Memory B cell (primary cell): ENCODE results near the gene CELA2B.
"Not testable (repeated sequence)": the region's sequence is repeated elsewhere in the genome, so short reads cannot be mapped to it uniquely, and the experiment has no call there.

Experiments
- ATAC-seq: fragments of 150-1000 bp; cut with Tn5 transposase; 2 replicates; pipeline ENCODE4 v1.10.0; 2021; ENCODE audit warnings: low read depth, mild to moderate bottlenecking, moderate library complexity
- DNase-seq, 2 donors: peaks; one replicate each; pipeline ENCODE4 v3.0.0; 2022; ENCODE audit warnings: low spot score in 2 of 2
- H3K27ac Mint-ChIP-seq: one replicate; pipeline ENCODE4 v1.8.0; 2022; ENCODE audit warnings: mild to moderate bottlenecking, moderate library complexity, mixed read lengths
- H3K27me3 Mint-ChIP-seq: one replicate; pipeline ENCODE4 v1.8.0; 2022; ENCODE audit warnings: mixed read lengths
- H3K36me3 Mint-ChIP-seq: one replicate; pipeline ENCODE4 v1.8.0; 2022; ENCODE audit warnings: mild to moderate bottlenecking, mixed read lengths
- H3K4me1 Mint-ChIP-seq: one replicate; pipeline ENCODE4 v1.8.0; 2022; ENCODE audit warnings: mixed read lengths
- H3K4me3 Mint-ChIP-seq: one replicate; pipeline ENCODE4 v1.8.0; 2022; ENCODE audit warnings: mild to moderate bottlenecking, moderate library complexity, mixed read lengths
- H3K9me3 Mint-ChIP-seq: one replicate; pipeline ENCODE4 v1.8.0; 2022; ENCODE audit warnings: mixed read lengths

CELA2B gene

DNA sequence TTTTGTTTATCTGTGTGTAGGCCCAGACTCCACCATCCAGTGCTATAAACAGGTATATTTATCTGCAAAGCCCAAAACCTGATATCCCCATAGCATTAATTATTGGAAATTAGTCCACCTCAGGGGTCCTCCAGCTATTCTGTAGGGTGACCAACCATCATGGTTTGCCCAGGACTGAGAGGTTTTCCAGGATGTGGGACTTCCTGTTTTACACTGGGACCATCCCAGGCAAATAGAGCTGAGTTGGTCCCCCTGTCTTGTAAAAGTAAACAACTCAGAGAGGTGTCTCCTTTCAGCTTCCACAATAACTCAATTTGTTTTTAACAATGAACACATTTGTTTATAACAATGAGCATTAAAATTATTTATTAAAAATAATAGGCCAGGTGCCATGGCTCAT, 7.8 kb upstream of the CELA2B start:
- ATAC-seq (no peak), DNase-seq (no peak)

DNA sequence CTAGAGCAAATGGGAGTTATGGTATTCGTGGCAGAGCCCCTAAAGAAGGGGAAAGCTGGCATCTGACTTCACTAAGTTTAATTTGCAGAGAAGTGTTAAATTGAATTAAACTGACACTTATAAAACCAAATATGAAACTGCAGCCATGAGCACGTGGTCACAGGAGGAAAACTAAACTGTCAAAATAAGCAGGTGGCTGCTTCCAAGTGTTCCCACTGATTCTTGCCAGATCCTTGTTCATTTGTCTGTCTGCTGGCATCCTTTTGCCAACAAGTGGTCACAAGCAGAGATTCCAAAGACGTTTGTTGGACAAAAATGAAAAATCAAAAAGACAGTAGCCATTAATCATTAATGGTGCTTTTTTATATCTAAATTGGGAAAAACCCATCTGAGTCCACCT, 6.5 kb upstream of the CELA2B start:
- Mint-ChIP-seq H3K36me3 (peaks cover 2% of the 10 kb centered on the region), H3K27ac (no peak overlapping the region)

More for the DNA sequence above, 7.8 kb upstream of the CELA2B start:
- Mint-ChIP-seq H3K9me3 (no peaks in the 10 kb centered on the region), H3K36me3 (peaks cover 2% of the 10 kb centered on the region), H3K4me1 (no peaks in the 10 kb centered on the region), H3K4me3 (no peak overlapping the region), H3K27ac (no peak overlapping the region), H3K27me3 (peaks cover 10% of the 10 kb centered on the region)

DNA sequence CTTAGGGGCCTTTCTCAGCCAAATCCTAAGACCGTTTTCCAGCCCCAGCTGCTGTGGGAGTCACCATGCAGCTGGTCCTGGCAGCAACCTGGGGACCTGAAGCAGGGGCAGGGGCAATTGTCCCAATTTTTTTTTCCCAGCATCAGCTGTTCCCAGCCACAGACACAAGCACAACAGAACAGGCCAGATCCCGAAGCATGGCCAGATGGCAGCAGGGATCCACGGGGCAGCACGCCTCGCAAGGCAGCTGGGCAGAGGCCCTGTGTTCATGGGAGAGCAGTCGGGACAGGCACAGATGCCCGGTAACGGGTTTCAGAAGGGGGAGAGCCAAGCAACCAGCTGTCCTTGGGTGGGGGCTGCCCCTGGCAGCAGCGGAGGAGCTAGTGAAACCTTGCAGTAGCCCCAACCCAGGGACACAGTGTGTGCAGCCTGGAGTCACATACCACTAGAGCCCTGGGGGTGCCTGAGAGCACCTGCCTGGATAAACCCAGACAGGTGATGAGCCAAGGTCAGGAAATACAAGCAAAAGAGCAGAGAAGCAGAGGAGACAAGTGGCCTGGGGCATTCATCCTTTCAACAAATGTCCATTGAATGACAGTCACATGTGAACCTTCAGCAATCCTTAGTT, 6.0 kb upstream of the CELA2B start:
- not testable (repeated sequence) for DNase-seq, H3K36me3 Mint-ChIP-seq, H3K27ac Mint-ChIP-seq, H3K4me3 Mint-ChIP-seq, ATAC-seq, H3K9me3 Mint-ChIP-seq, H3K4me1 Mint-ChIP-seq, H3K27me3 Mint-ChIP-seq

More for the DNA sequence above, 6.5 kb upstream of the CELA2B start:
- Mint-ChIP-seq H3K4me1 (no peaks in the 10 kb centered on the region), H3K9me3 (no peaks in the 10 kb centered on the region), H3K27me3 (peaks cover 10% of the 10 kb centered on the region), H3K4me3 (no peak overlapping the region)
- DNase-seq = no peak
- no peak for ATAC-seq

DNA sequence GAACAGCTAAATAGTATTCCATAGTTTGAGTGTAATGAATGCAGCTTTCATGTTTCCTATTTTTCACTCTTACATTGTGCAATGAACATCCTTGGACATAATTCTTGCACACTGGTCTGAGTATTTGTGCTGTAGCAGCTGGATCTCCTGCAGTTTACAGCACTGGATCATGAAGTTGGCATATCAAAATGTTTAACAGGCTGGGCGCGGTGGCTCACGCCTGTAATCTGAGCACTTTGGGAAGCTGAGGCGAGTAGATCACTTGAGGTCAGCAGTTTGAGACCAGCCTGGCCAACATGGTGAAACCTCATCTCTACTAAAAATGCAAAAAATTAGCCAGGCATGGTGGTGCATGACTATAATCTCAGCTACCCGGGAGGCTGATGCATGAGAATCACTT, 4.8 kb upstream of the CELA2B start:
- not testable (repeated sequence) for H3K27me3 Mint-ChIP-seq, H3K4me1 Mint-ChIP-seq, DNase-seq, H3K9me3 Mint-ChIP-seq, H3K36me3 Mint-ChIP-seq, ATAC-seq, H3K4me3 Mint-ChIP-seq, H3K27ac Mint-ChIP-seq

DNA sequence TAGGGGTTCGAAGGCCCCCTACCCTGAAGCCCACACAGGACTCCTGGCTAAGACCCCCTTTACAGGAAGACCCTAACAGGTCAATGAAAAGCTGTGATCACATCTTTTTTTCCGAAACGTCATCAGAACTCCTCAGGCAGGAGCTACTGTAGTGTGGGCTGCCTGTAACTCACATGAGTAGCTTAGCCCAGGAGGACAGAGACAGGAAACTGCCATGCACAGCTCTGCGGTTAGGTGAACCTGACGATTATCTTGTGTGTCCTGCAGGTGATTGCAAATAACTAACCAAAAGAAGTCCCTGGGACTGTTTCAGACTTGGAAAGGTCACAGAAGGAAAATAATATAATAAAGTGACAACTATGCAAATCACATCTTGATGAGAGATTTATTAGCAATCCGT, 4.2 kb upstream of the CELA2B start:
- not testable (repeated sequence) for H3K4me1 Mint-ChIP-seq, H3K27me3 Mint-ChIP-seq, H3K27ac Mint-ChIP-seq, H3K36me3 Mint-ChIP-seq, ATAC-seq, H3K9me3 Mint-ChIP-seq, DNase-seq, H3K4me3 Mint-ChIP-seq

DNA sequence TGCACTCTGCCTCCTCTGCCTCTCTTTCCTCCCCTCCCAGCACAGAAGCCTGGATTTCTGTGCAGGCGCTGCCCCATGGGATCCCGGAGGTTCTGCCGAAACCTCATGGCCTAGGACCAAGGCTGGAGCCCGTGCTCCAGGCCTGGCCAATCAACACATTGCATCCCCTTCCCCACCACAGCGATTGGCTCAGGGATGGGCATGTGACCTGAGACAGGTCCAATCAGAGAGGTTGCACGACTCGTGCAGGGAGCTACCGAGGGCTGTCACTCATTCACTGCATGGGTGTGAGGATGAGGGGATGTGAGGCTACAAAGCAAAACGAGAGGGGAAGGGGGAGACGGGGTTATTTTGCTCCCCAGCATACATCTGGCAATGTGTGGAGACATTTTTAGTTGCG, 3.3 kb upstream of the CELA2B start:
- no peak for DNase-seq
- Mint-ChIP-seq H3K27me3 (no peaks in the 10 kb centered on the region), H3K36me3 (peaks cover 4% of the 10 kb centered on the region), H3K9me3 (no peaks in the 10 kb centered on the region), H3K27ac (no peak overlapping the region), H3K4me1 (no peaks in the 10 kb centered on the region), H3K4me3 (no peak overlapping the region)
- ATAC-seq = no peak

DNA sequence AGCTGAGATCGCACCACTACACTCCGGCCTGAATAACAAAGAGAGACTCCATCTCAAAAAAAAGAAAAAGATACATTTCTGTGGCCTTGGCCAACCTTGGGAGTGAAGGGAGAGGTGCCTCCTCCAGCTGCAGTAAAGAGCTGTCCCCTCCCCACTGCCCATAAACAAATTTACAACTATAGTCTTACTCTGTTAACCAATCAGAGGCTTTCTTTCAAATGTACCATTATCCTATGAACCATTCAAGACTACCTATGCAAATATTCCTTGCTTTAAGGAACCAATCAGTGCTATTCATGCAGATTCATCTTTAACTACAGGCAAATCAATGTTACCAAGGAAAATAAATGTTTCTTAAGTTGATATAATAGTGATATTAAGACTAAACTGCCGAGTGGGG, 1.0 kb downstream of the CELA2B start:
- no peak overlapping the region for H3K4me3 Mint-ChIP-seq
- H3K27ac Mint-ChIP-seq = no peak overlapping the region
- peaks cover 2% of the 10 kb centered on the region for H3K9me3 Mint-ChIP-seq
- H3K4me1 Mint-ChIP-seq = no peaks in the 10 kb centered on the region
- peaks cover 6% of the 10 kb centered on the region for H3K36me3 Mint-ChIP-seq
- DNase-seq (no peak), ATAC-seq (no peak)
- peaks cover 3% of the 10 kb centered on the region for H3K27me3 Mint-ChIP-seq

DNA sequence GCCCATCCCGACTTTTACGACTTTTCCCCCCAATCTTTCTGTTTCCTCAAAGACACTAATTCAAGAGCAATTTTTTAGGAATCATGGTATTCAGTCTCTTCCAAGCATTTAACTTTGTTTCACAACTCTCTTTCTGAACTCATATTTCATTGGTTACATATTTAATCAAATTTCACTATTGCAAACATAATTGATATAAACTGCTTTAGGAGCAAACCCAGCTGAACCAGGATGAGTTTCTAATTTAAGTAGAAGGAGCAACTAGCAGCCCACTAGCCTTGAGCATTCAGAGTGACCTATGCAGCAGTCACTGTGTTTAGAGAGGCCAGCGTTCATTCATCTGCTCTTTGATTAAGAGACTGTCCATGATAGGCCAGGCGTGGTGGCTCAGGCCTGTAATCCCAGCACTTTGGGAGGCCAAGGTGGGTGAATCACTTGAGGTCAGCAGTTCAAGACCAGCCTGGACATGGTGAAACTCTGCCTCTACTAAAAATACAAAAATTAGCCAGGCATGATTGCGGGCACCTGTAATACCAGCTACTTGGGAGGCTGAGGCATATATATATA, 1.8 kb downstream of the CELA2B start:
- peaks cover 2% of the 10 kb centered on the region for H3K9me3 Mint-ChIP-seq
- peaks cover 3% of the 10 kb centered on the region for H3K27me3 Mint-ChIP-seq
- DNase-seq = no peak
- no peak overlapping the region for H3K27ac Mint-ChIP-seq
- no peak for ATAC-seq
- H3K4me3 Mint-ChIP-seq = no peak overlapping the region
- H3K36me3 Mint-ChIP-seq = peaks cover 6% of the 10 kb centered on the region
- H3K4me1 Mint-ChIP-seq = no peaks in the 10 kb centered on the region

DNA sequence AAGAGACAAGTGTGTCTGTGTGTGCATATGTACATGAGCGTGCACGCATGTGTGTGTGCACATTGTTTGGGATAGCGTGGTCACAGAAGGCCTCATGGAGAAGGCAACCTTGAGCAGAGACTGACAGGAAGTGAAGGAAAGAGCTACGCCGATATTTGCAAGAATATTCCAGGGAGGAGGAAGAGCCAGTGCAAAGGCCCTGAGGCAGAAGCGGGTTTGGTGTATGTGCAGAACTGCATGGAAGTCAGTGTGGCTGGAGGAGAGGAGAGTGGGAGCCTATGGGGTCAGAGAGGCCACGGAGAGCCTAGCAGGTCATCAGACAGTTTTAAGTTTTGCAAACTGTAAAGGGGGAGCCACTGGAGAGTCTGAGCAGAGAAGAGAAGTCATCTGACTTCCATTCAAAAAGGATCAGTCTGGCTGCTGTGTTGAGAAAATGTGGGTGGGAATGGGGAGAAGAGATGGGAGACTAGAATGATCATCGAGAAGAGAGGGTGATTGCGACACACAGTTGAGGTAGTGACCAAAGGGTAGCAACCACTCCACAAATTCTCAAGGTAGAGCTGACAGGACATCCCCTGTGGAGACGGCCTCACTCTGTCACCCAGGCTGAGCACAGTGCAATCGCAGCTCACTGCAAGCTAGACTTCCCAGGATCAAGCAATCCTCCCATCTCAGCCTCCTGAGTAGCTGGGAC, 3.9 kb downstream of the CELA2B start:
- no peak for ATAC-seq
- H3K4me1 Mint-ChIP-seq = no peaks in the 10 kb centered on the region
- no peak for DNase-seq
- H3K27me3 Mint-ChIP-seq = peaks cover 3% of the 10 kb centered on the region
- peaks cover 2% of the 10 kb centered on the region for H3K9me3 Mint-ChIP-seq
- H3K4me3 Mint-ChIP-seq = no peak overlapping the region
- no peak overlapping the region for H3K27ac Mint-ChIP-seq
- peaks cover 5% of the 10 kb centered on the region for H3K36me3 Mint-ChIP-seq

DNA sequence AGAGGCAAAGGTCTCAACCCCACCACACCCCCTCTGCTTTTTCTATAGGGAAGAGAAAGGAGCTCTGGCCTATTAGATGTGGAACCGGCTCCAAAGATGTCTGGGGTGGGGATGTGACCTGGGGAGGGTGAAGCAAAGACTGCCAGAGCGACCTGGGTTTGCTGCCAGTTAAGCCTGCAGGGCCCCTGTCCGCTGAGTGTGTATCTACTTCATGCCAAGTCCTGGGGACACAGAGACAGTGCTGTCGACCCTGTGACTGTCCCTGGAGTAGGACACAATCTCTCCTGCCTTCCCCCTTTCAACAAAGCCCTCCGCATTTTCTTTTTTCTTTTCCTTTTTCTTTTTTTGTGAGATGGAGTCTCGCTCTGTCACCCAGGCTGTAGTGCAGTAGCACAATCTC, 6.6 kb downstream of the CELA2B start:
- not testable (repeated sequence) for ATAC-seq, H3K27ac Mint-ChIP-seq, H3K4me3 Mint-ChIP-seq, DNase-seq, H3K27me3 Mint-ChIP-seq, H3K4me1 Mint-ChIP-seq, H3K9me3 Mint-ChIP-seq
- peaks cover 17% of the 10 kb centered on the region for H3K36me3 Mint-ChIP-seq

DNA sequence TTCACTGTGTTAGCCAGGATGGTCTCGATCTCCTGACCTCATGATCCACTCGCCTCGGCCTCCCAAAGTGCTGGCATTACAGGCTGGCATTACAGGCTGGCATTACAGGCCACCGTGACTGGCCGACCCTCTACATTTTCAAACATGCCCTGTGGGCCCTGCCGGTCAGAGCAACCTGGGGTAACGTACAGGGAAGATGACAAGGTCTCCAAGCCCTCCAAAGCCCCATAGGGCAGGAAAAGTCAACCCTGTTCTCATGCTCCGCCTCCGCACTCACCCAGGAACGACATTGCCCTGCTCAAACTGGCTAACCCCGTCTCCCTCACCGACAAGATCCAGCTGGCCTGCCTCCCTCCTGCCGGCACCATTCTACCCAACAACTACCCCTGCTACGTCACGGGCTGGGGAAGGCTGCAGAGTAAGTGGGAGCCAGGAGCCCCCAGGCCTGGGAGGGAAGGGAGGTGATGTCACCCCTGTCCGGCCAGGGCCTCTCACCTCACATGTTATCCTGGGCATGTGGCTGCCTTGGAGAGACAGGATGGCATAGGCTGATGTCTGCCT, 7.2 kb downstream of the CELA2B start:
- H3K27ac Mint-ChIP-seq, H3K9me3 Mint-ChIP-seq, DNase-seq, H3K4me1 Mint-ChIP-seq, H3K4me3 Mint-ChIP-seq, H3K27me3 Mint-ChIP-seq, ATAC-seq: not testable (repeated sequence)
- peaks cover 17% of the 10 kb centered on the region for H3K36me3 Mint-ChIP-seq

DNA sequence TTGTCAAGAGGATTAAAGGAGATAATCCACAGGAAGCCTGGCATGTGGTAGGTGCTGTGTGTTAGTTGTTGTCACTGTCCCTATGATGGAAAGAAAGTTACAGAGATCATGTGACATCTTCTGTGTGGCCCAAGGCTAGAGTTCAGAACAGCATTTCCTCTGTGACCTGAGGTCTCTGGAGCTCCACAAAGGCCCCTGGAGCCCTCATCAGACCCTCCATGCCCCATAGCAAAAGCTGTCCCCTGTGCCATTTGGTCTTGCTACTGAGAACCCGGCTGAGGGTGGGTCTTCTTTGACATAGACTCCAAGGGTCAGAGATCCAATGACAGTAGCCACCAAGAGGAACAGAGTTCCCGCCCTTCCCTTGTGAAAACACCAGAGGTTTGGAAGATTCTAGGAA, 8.1 kb downstream of the CELA2B start:
- ATAC-seq (no peak), DNase-seq (no peak)
- H3K9me3 Mint-ChIP-seq = peaks cover 2% of the 10 kb centered on the region
- H3K4me3 Mint-ChIP-seq = no peak overlapping the region
- peaks cover 3% of the 10 kb centered on the region for H3K27me3 Mint-ChIP-seq
- H3K4me1 Mint-ChIP-seq = no peaks in the 10 kb centered on the region
- peaks cover 19% of the 10 kb centered on the region for H3K36me3 Mint-ChIP-seq
- no peak overlapping the region for H3K27ac Mint-ChIP-seq

DNA sequence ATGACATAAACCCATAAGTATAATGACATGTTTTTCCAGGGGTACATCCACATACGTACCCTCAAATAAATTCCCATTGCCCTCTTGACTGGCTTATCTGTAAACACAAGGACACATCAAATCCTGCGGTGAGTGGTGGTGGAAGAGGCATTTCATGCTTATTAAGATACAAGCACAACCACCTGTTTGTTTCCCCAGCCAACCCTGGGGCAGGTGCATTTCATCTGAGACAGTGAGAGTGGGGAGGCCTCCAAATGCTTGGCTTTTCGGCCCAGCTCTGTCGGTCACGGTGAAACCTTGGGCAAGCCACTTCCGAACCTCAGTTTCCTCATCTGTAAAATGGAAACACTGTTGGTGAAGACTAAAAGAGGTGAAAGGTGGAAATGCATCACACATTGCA, 8.5 kb downstream of the CELA2B start:
- H3K4me1 Mint-ChIP-seq, H3K27ac Mint-ChIP-seq, H3K27me3 Mint-ChIP-seq, H3K4me3 Mint-ChIP-seq, ATAC-seq, H3K9me3 Mint-ChIP-seq, DNase-seq: not testable (repeated sequence)
- peaks cover 22% of the 10 kb centered on the region for H3K36me3 Mint-ChIP-seq

DNA sequence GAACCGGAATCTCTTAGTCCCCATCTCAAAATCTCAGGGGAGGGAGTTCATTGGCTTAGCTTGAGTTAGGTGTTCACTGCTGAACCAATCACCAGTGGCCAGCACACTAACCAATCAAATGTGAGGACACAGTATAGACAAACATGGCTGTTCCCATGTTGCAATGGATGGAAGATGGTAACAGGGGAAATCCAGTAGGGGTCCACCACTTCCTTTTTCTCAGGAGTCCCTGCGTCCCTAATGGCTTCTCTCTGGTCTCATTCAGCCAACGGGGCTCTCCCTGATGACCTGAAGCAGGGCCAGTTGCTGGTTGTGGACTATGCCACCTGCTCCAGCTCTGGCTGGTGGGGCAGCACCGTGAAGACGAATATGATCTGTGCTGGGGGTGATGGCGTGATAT, 9.7 kb downstream of the CELA2B start:
- Mint-ChIP-seq H3K9me3 (no peaks in the 10 kb centered on the region), H3K4me1 (no peaks in the 10 kb centered on the region), H3K4me3 (no peak overlapping the region), H3K27ac (no peak overlapping the region), H3K27me3 (no peaks in the 10 kb centered on the region), H3K36me3 (peaks cover 25% of the 10 kb centered on the region)
- ATAC-seq (no peak), DNase-seq (no peak)
